HG03064 (cell line): ENCODE data around the gene RAP1GAP2.
"Not testable (repeated sequence)": the region's sequence is repeated elsewhere in the genome, so short reads cannot be mapped to it uniquely, and the experiment has no call there.

Experiments
- ATAC-seq: cut with Tn5 transposase; IDR thresholded peaks from one replicate; pipeline ENCODE4 v1.9.1; 2021; ENCODE audit warnings: low read depth; ENCODE audit not compliant: unreplicated experiment

RAP1GAP2 gene

GRCh38 chr17:3032258-3033247 is 236.3 kb downstream of the RAP1GAP2 start:
- ATAC-seq: no peak

- ATAC-seq: no peak
Observed at GRCh38 chr17:3033248-3033640, 237.0 kb downstream of the RAP1GAP2 start.

GRCh38 chr17:3033741-3034577 is 237.7 kb downstream of the RAP1GAP2 start:
- no peak for ATAC-seq

- no peak for ATAC-seq
Observed at GRCh38 chr17:3034578-3034920, 238.3 kb downstream of the RAP1GAP2 start.

- no peak for ATAC-seq
Observed at GRCh38 chr17:3035256-3035967, 239.2 kb downstream of the RAP1GAP2 start.

GRCh38 chr17:3035968-3036280 is 239.7 kb downstream of the RAP1GAP2 start:
- ATAC-seq: no peak

- ATAC-seq: no peak
Observed at GRCh38 chr17:3036800-3037199, 240.6 kb downstream of the RAP1GAP2 start.

- ATAC-seq: no peak
Observed at GRCh38 chr17:3037259-3037658, 241.0 kb downstream of the RAP1GAP2 start.

GRCh38 chr17:3038941-3039340 is 242.7 kb downstream of the RAP1GAP2 start:
- no peak for ATAC-seq

GRCh38 chr17:3039736-3040135 is 243.5 kb downstream of the RAP1GAP2 start:
- no peak for ATAC-seq

GRCh38 chr17:3040882-3041281 is 244.6 kb downstream of the RAP1GAP2 start:
- ATAC-seq: no peak

GRCh38 chr17:3043737-3044365 is 247.6 kb downstream of the RAP1GAP2 start:
- ATAC-seq: no peak

- ATAC-seq: no peak
Observed at GRCh38 chr17:3046753-3047152, 250.5 kb downstream of the RAP1GAP2 start.

- peak; percentile 82 for ATAC-seq
Observed at GRCh38 chr17:3048727-3049471, 252.7 kb downstream of the RAP1GAP2 start.

GRCh38 chr17:3049705-3050295 is 253.6 kb downstream of the RAP1GAP2 start:
- no peak for ATAC-seq

- not testable (repeated sequence) for ATAC-seq
Observed at GRCh38 chr17:3054868-3055267, 258.6 kb downstream of the RAP1GAP2 start.

- ATAC-seq: not testable (repeated sequence)
Observed at GRCh38 chr17:3062824-3063377, 266.7 kb downstream of the RAP1GAP2 start.

GRCh38 chr17:3063507-3063906 is 267.3 kb downstream of the RAP1GAP2 start, which contains the start of gene OR1D5:
Gene OR1D5, minus strand, starts transcription at chr17:3063607. Its CDS starts 0 bp downstream, at chr17:3063607.
- ATAC-seq: not testable (repeated sequence)

- not testable (repeated sequence) for ATAC-seq
Observed at GRCh38 chr17:3065192-3065591, 269.0 kb downstream of the RAP1GAP2 start.
